ENCODE results near the gene CRACR2A. TPM values are rescaled to one million over a fixed set of nuclear protein-coding genes. Genes with fewer than 3 reads are reported as not detected.

CRACR2A gene
- polyA plus RNA-seq, 3 donors: 2.8 to 10.7 (median 5.8) TPM

DNA sequence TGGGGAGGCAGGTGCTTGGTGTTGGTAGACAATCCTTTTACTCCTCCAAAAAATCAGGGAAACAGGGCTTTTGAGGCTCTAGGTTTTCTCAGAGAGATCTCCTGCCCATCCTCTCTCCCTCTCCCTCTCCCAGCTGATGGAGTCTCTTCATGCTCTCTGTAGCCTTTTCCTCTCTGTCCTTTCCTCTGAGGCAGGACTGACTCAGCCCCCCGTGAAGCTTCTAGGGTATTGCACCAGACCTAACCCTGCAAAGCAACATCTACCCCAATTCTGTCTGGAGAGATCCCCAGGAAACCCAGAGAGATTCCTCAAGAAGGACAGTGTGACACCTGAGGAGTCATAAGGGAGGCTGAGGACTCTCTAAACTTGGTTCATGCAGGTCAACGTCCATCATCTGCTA lies 66.4 kb downstream of the CRACR2A start:
- Histone ChIP-seq H3K36me3 (replicated peaks in 1 of 2; ENCODE audit: control insufficient read depth in 1 of 2, insufficient read depth in 2 of 2, low read length in 2 of 2) (peaks cover 3 to 42% of the 10 kb centered on the region in 2 donors), H3K9me3 (replicated peaks in 1 of 2; ENCODE audit: control insufficient read depth in 1 of 2, insufficient read depth in 1 of 2, low read length in 2 of 2) (no peaks in the 10 kb centered on the region), H2AFZ (ENCODE audit: insufficient read depth, low read depth, low read length, poor library complexity, severe bottlenecking) (no peak overlapping the region), H3K4me3 (replicated peaks in 1 of 3; ENCODE audit: low read depth in 2 of 3, low read length in 3 of 3) (no peak overlapping the region), H3K9ac (ENCODE audit: insufficient read depth, low read length, poor library complexity, severe bottlenecking) (no peak overlapping the region), H3K27ac (ENCODE audit: low read depth in 1 of 2, low read length in 2 of 2) (no peak overlapping the region), H3K27me3 (ENCODE audit: control insufficient read depth in 2 of 2, insufficient read depth in 2 of 2, low read length in 2 of 2) (no peaks in the 10 kb centered on the region), H3K4me2 (replicated peaks; ENCODE audit: extremely low read depth, low read length, poor library complexity, severe bottlenecking) (no peak overlapping the region), H3K4me1 (ENCODE audit: control insufficient read depth in 1 of 2, insufficient read depth in 2 of 2, low read length in 2 of 2) (no peaks in the 10 kb centered on the region), H4K20me1 (ENCODE audit: insufficient read depth, low read length) (no peaks in the 10 kb centered on the region), H3K79me2 (ENCODE audit: insufficient read depth, low read length) (no peaks in the 10 kb centered on the region)
- 78% methylated on average over 1 of the region's 2 CpGs for WGBS (ENCODE audit: insufficient coverage)
- intact Hi-C loops (cut with micrococcal nuclease): no loop called here
- H3K4me3 Mint-ChIP-seq: no peak overlapping the region
- TF ChIP-seq CTCF (IDR thresholded peaks at IDR 0.05): no peak
- no peak for DNase-seq
- peaks cover 37 to 54% of the 10 kb centered on the region in 2 donors for H3K36me3 Mint-ChIP-seq
- H3K27me3 Mint-ChIP-seq (ENCODE audit: low read depth in 3 of 3): no peaks in the 10 kb centered on the region
- peaks cover 0 to 2% (median 2%) of the 10 kb centered on the region in 7 donors for H3K9me3 Mint-ChIP-seq
- H3K27ac Mint-ChIP-seq: peak overlapping the region in 3 of 7 donors; percentile 58 to 80 (median 76)
- H3K4me1 Mint-ChIP-seq: no peaks in the 10 kb centered on the region

DNA sequence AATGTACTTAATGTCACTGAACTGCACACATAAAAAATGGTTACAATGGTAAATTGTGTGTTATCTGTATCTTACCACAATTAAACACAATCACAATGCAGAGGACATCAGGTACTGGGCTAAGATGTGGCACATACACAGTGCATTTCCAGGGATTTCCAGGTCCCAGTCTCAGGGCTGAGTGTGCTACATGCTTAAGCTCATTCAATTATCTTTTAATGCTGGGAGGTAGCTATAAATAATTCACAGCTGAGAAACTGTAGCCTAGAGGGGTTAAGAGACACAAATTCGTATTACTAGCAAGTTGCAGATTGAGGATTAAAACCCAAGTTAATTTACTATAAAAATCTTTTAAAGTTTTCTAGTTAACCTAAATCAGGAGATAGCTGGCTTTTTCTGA lies 67.1 kb downstream of the CRACR2A start:
- peak overlapping the region in 1 of 7 donors; percentile 39 for H3K27ac Mint-ChIP-seq
- intact Hi-C loops (cut with micrococcal nuclease): no loop called here

More for the DNA sequence above, 67.1 kb downstream of the CRACR2A start:
- Histone ChIP-seq H3K9ac (ENCODE audit: insufficient read depth, low read length, poor library complexity, severe bottlenecking) (no peak overlapping the region), H3K79me2 (ENCODE audit: insufficient read depth, low read length) (no peaks in the 10 kb centered on the region), H4K20me1 (ENCODE audit: insufficient read depth, low read length) (no peaks in the 10 kb centered on the region), H3K27ac (ENCODE audit: low read depth in 1 of 2, low read length in 2 of 2) (no peak overlapping the region), H3K4me3 (replicated peaks in 1 of 3; ENCODE audit: low read depth in 2 of 3, low read length in 3 of 3) (no peak overlapping the region), H3K36me3 (replicated peaks in 1 of 2; ENCODE audit: control insufficient read depth in 1 of 2, insufficient read depth in 2 of 2, low read length in 2 of 2) (peaks cover 6 to 48% of the 10 kb centered on the region in 2 donors), H3K27me3 (ENCODE audit: control insufficient read depth in 2 of 2, insufficient read depth in 2 of 2, low read length in 2 of 2) (no peaks in the 10 kb centered on the region), H3K4me1 (ENCODE audit: control insufficient read depth in 1 of 2, insufficient read depth in 2 of 2, low read length in 2 of 2) (no peaks in the 10 kb centered on the region), H2AFZ (ENCODE audit: insufficient read depth, low read depth, low read length, poor library complexity, severe bottlenecking) (no peak overlapping the region), H3K9me3 (replicated peaks in 1 of 2; ENCODE audit: control insufficient read depth in 1 of 2, insufficient read depth in 1 of 2, low read length in 2 of 2) (no peaks in the 10 kb centered on the region), H3K4me2 (replicated peaks; ENCODE audit: extremely low read depth, low read length, poor library complexity, severe bottlenecking) (no peak overlapping the region)
- no peak for TF ChIP-seq CTCF (IDR thresholded peaks at IDR 0.05)
- no peak overlapping the region for H3K4me3 Mint-ChIP-seq
- no peaks in the 10 kb centered on the region for H3K27me3 Mint-ChIP-seq (ENCODE audit: low read depth in 3 of 3)
- H3K9me3 Mint-ChIP-seq: peaks cover 0 to 2% (median 0%) of the 10 kb centered on the region in 7 donors
- H3K36me3 Mint-ChIP-seq: peaks cover 39 to 55% of the 10 kb centered on the region in 2 donors
- H3K4me1 Mint-ChIP-seq: no peaks in the 10 kb centered on the region
- no peak for DNase-seq
- WGBS (ENCODE audit: insufficient coverage): no CpG with 5 or more reads among the region's 1 CpG

Measured in CD14-positive monocyte (primary cell).